Stimulated activated naive CD4-positive, alpha-beta T cell (primary cell): ENCODE results near the gene DGUOK.
A peak's percentile ranks its signal among the peaks of the same experiment; 100 is the strongest.
"Not testable (repeated sequence)": the region's sequence is repeated elsewhere in the genome, so short reads cannot be mapped to it uniquely, and the experiment has no call there.

ENCODE experiments used
- DNase-seq, 6 experiments: peaks; one replicate each; lab custom pipeline; 2025; lab: John Stamatoyannopoulos, UW

Gene DGUOK

DNA sequence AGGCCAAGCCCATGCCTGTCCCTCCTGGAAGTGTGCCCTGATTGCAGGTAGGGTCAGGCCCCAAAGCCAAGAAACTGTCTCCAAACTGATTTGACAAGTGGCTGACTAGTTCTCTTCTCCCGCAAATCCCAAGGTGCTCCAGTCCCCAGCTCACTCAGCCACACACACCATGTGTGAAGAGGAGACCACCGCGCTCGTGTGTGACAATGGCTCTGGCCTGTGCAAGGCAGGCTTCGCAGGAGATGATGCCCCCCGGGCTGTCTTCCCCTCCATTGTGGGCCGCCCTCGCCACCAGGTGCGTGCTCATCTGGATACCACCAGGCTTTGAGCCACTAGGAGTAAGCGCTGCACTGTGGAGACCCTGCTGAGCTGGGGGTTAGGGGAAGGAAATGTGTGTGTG lies 25.5 kb upstream of the DGUOK start:
- no peak for DNase-seq

DNA sequence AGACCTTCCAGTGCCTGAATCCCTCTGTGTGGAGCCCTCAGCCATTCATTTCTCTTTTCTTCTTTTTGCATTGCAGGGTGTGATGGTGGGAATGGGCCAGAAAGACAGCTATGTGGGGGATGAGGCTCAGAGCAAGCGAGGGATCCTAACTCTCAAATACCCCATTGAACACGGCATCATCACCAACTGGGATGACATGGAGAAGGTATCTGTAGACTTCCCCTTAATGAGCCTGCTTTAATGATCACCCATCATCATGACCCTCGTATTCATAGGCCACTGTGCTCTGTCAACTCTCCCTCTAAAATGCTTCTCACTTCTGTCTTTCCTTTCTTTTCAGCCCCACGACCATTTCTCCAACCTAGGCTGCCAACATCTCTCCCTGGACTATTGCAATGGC lies 24.4 kb upstream of the DGUOK start:
- DNase-seq, result no peak

DNA sequence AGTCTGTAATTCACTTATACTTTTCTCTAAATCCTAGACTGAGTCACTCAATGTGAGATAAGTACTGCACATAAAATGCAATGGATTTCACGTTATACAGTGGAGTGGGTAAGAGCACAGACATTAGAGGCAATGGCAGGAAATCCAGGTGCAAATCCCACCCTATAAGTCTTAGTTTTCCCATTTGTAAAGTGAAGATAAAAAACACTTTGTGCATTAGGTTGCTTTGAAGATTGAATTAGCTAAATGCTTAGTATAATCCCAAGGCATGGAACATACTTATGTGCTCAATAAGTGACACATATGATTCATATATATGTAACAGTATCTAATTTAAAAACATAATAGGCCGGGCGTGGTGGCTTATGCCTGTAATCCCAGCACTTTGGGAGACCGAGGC lies 23.4 kb upstream of the DGUOK start:
- no peak for DNase-seq

DNA sequence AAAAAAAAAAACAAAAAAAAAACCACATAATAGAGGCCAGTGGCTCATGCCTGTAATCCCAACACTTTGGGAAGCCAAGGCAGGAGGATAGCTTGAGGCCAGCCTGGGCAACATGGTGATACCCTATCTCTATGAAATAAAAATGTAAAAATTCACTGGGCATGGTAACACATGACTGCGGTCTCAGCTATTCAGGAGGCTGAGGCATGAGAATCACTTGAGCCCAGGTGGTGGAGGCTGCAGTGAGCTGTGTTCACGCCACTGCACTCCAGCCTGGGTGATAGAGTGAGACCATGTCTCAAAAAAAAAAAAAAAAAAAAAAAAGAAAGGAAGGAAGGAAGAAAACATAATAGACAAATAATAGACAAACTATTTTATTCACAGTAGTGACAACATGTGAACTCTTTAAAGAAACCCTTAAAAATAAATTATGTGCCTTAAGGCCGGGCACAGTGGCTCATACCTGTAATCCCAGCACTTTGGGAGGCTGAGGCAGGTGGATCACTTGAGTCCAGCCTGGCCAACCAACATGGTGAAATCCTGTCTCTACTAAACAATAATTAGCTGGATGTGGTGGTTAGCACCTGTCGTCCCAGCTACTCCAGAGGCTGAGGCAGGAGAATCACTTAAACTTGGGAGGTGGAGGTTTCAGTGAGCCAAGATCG lies 22.6 kb upstream of the DGUOK start:
- not testable (repeated sequence) for DNase-seq

DNA sequence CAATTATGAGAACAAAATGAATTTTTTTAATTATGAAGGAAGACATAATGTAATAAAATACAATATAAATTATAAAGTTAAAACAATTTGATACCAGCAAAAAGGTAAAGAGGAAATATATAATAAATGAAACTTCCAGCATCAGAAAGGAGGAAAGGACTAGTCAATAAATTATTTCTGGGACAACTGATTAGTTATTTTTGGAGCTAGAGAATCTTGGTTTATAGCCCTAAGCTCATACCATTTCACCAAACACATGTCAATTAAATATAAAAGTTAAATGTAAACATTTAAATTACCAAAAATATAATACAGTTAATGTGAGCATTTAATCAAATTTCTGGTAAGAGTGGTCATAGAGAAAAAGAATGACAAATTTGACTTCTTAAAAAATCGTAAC lies 21.7 kb upstream of the DGUOK start:
- no peak for DNase-seq

DNA sequence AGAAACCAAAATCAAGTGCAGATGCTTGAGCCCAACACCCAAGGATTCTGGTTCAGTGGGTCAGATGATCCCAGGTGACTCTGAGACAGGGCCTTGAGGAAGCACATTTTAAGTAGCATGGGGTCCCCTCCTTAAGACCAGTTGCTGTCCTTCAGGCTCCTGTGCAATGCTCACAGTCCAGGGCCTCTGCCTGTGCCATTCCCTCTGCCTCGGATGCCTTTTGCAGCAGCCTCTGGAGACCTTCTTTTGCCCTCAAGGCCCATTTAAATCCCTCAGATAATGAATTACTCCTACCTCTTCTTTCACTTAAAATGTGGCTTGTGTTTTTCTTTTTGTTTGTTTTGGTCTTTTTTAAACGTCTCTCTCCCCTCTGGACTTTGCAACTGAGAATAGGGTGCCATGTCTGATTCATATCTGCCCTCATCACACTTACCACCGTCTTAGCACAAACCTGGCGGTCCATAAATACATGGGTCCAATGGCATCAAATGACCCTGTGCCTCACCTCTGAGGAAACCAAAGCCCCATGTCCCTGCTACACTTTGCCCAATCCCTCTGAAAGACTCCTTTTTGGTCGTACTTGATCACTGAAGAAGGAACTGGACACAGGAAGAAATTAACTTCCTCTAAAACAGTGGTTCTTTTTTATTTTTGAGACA lies 19.7 kb upstream of the DGUOK start:
- DNase-seq, result no peak

DNA sequence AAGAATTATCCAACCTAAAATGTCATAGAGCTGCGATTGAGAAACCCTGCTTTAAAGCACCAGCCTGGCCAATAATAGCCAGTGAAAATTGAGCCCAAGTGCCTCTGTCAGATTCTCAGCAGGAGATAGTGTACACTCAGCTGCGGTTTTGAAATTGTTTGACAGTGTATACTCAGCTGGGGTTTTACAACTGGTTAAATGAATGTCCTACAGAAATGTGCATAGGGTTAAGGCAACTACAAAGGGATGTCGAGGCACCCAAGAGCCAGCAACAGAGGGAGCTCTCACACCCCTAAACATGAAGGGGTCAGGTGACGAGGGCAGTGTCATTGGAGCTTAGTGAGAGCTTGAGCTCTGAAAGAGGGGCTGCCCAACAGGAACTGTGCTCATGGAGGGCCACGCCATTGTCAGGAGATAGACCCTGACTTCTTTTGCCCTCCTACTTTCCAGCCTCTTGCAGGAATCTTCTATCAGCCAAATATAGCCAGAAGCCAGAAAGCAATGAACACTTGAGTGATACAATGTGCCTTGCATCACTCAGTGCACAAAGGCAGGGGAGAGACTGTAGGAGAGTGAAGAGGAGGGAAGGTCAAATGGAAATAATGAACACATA lies 18.7 kb upstream of the DGUOK start:
- peak; percentile 8 to 52 (median 32) for DNase-seq

DNA sequence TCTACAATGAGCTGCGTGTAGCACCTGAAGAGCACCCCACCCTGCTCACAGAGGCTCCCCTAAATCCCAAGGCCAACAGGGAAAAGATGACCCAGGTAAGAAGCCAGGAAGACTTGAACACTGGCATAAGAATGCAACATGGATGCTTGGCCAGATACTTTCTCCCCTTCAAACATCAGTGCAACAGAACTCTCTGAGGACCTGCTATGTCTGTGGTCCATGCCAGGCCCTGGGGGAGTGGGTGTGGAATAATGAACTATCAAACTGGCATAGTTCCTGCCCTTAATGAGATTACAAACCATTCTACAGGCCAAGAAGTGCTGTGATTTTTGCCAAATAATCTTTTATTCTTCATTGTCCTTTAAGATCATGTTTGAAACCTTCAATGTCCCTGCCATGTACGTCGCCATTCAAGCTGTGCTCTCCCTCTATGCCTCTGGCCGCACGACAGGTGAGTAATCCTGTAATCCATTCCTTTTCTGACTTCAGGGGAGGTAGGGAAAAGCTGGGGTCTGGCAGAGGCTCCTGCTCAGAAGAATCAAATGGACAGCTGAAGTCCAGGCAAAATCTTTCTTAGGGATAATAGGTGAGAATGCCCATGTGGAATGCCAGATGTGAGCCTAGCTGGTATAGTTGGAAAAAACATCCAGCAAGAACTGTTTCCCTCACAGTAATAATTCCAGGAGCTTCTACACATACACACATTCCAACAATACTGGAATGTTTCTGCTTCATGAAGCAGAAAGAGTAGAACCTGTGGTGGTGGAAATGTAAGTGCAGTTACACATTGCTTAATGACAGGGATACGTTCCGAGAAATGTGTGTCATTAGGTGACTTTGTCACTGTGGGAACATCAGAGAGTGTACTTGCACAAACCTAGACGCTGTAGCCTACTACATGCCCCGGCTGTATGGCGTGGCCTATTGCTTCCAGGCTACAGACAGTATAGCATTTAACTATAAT lies 17.7 kb upstream of the DGUOK start:
- no peak for DNase-seq

DNA sequence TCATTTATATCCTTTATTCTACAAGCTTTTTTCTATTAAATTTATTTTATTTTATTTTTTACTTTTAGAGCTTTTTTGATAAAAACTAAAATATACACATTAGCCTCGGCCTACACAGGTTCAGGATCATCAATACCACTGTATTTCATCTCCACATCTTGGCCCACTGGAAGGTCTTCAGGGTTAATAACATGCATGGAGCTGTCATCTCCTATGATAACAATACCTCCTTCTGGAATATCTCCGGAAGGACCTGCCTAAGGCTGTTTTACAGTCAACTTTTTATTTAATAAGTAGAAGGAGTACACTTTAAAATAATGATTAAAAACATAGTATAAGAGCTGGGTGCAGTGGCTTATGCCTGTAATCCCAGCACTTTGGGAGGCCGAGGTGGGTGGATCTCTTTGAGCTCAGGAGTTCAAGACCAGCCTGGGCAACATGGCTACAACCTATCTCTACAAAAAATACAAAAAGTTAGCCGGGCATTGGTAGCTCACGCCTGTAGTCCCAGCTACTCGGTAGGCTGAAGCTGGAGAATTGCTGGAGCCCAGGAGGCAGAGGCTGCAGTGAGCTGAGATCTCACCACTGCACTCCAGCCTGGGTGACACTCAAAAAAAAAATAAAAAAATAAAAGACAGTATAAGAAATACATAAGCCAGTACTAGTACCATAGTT lies 15.7 kb upstream of the DGUOK start:
- DNase-seq, result no peak

DNA sequence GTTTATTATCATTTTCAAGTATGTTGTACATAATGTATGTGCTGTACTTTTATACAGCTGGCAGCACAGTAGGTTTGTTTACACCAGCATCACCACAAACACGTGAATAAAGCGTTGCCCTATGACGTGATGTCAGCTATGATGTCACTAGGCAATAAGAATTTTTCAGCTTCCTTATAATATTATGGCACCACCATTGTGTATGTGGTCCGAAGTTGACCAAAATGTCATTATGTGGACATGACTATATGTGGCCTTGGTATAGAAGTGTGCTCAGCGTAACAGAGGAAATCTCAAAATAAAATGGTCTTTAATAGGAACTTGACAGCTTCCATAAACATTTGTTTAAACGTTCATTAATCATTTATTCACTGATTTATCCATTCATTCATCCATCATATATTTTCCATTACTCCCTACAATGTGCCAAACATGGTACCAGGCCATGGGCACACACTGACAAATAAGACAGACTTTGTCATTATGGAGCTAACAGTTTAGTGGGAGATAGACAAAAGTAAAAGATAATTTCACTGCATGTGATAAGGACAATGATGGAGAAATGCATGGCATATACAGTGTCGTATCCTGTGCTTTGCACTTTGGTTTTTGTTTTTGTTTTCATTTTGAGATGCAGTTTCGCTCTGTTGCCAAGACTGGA lies 15.0 kb upstream of the DGUOK start:
- no peak for DNase-seq

DNA sequence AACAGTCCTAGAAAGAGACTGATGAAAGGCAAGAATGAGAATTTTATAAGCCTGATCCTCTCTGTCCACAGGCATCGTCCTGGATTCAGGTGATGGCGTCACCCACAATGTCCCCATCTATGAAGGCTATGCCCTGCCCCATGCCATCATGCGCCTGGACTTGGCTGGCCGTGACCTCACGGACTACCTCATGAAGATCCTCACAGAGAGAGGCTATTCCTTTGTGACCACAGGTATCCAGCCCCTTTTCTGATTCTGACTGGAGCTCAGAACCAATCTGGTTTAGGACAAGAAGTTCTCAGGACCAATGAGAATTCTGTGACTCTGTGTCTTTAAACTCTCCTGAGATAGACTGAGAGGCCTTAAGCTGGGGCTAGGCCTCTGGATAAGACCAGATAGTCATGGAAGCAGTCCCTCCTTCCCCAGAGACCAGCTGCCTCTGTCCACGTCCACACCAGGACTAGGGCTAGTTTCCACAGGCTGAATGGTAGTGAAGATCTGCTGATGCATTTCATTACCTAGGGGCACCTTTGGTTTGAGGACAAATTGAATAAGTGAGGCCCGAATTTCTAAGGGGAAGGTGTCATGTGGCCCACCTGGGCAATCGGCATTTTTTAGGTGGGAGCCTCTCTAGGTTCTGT lies 13.1 kb upstream of the DGUOK start:
- DNase-seq, result no peak

DNA sequence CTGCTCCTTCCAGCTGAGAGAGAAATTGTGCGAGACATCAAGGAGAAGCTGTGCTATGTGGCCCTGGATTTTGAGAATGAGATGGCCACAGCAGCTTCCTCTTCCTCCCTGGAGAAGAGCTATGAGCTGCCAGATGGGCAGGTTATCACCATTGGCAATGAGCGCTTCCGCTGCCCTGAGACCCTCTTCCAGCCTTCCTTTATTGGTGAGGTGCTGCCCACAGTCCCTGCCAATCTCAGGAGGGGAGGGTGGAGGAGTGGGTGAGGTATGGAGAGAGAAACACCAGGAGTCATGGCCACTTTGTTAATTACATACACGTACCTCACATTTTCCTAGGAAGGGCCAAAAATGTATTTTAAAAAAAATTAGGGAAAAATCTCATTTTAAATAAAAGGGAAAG lies 12.0 kb upstream of the DGUOK start:
- DNase-seq, result no peak

DNA sequence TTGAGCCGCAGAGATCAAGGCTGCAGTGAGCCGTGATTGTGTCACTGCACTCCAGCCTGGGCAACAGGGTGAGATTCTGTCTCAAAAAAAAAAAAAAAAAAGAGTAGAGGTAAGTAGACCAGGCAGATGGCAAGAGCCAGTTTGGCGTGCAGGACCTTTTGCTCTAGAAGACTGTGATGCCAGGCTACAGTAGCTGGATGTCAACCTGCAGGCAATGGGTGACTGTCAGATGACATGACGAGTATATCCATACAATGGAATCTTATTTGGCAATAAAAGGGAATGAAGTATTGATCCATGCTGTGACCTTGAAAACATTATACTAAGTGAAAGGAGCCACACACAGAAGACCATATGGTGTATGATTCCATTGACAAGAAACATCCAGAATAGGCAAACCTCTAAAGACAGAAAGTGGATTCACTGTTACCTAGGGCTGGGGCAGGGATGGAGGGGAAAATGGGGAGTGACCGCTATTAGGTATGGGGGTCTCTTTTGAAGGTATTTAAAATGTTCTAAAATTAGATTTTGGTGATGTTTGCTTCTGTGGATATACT lies 11.2 kb upstream of the DGUOK start:
- no peak for DNase-seq

DNA sequence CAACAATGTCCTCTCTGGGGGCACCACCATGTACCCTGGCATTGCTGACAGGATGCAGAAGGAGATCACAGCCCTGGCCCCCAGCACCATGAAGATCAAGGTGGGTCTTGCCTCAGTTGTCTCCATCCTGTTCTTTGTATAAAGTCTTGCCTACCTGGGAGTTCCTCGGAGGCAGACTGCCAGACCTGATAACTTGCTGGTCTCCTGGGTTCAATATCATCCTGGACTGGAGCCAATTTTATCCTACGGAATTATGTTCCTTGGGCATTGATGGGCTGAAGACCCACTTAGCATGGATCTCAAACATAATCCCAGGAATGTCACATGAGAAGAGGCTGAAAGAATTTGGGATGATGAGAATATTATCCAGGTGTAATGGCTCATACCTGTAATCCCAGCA lies 10.0 kb upstream of the DGUOK start:
- DNase-seq, result no peak

DNA sequence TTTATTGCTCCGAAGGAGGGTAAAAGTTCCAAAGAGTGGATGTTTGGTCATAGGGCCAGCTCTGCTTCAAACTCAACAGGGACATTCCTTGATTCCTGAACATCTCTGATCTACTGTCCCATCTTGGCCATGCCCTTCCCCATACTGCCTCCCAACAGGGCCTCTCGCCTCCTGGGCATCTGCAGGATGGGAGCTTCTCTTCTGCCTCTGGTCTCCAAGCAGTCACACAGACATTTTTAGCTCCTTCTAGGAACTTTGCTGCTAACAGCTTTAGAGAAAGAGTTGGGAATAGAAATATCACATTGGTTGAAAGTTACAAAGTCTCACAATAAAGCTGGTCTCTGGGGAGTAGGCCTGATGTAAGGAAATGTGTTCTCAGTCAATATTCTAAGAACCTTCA lies 9.4 kb upstream of the DGUOK start:
- DNase-seq, result no peak

DNA sequence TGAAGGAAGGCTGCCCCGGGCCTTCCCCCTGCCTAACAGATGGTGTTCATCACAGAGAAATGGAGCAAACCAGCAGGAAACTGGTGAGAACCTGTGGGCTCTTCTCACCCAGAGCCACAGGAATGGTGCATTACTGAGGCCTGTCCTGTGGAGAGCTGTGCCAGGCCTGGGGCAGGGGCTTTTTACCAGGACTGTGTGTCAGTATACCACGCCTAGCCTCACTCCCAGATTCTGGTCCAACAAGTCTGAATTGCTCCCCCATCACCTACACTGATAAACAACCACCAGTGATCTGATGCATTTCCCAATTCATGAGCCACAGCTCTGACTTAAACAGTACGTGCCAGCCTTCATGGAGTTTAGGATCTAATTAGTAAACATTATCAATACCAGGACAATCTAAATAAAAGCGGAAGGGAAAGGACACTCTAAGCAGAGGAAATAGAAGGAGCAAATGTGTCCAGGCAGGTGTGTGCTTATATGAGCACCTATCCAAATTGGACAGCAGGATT lies 8.9 kb upstream of the DGUOK start:
- DNase-seq, result no peak

DNA sequence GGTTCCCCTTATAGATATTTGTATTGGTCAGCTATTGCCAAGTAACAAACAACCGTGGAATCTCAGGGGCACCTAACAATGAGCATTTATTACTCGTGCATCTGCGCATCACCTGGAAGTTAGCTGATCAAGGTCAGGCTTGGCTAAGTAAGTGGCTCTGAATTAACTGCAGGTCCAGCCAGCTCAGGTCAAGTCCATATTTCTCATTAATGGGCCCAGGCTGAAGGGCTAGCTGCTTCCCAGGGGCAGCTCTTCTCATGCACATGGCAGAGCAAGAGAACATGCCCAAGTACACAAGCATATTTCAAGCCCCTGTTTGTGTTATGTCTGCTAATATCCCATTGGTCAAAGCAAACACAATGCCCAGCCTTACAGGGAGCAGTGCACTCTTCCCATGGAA lies 7.8 kb upstream of the DGUOK start:
- DNase-seq, result no peak

DNA sequence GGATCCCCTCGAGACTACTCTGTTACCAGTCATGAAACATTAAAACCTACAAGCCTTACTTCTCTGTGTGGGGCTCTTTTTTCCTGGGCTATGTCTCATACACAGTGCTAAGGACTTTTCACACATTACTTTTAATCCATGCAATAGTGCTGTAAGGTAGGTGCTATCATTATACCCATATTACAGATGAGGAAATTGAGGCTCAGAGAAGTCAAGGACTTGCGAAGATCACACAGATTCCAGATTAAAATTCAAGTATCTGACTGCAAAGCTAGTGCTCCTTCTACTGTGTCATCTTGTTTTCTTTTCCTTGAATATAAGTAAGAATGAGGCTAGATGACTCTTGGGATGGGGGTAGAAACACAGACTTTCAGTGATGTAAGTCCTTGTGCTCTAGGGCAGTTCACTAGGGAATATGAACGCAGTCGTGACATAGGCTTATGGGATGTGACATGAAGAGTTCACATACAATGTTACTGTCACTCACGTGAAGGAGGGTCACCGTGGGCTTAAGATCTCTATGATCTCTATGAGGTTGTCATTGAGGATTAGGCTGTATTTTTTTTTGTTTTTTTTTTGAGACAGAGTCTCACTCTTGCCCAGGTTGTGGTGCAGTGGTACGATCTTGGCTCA lies 7.0 kb upstream of the DGUOK start:
- no peak for DNase-seq

DNA sequence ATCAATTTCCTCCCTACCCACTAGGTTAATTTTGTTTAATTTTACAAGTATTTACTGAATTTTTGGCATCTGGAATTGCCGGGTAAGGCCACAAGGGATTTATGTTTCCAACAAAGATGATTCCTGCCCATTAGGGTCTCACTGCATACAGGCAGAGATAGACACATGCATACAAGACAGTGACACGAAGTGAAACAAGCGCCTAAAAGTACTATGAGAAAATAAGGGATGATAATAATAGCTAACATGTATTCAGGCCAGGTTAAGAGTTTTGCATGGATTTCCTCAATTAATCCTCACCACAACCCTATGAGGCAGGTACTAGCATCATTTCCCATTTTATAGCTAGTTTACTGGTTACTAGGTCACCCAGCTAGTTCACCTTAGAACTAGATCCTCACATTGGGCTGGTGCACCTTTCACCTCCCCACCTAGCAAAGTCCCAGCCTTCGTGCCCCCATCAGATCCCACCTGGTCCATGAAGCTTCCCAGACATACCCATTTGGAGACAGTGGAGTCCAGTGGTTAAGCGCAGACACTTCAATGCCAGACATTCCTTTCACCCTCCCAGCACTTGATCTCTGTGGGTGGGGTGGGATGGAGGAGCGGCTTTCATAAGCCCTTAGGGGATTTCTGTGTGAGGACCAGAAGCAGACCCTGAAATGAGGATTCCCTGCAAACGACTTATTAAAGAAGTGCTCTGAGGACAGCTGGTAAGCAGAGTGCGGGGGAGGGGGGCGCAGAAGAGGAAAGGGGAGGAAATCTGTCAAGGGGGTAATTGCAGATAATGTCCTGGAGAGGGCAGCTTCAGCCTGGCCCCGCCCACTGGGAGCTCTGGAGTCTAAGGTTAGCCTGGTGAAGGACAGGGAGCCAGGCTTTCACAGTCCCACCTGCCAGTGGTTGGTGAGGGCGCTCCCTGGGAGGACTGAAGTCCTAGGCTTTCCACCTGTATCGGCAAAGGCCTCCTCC lies 5.8 kb upstream of the DGUOK start:
- DNase-seq, result peak in 4 of 6 experiments; percentile 4 to 30 (median 16)
